ENCODE data around the gene MAPKBP1.

Gene MAPKBP1

GRCh38 chr15:41788262-41788661, 14.0 kb downstream of the MAPKBP1 start:
- no peak for DNase-seq (ENCODE audit: low read depth)

GRCh38 chr15:41789236-41789635, 15.0 kb downstream of the MAPKBP1 start:
- DNase-seq (ENCODE audit: low read depth) = no peak

GRCh38 chr15:41789662-41790061, 15.4 kb downstream of the MAPKBP1 start:
- no peak for DNase-seq (ENCODE audit: low read depth)

- DNase-seq (ENCODE audit: low read depth) = no peak
Measured at GRCh38 chr15:41790169-41790568, 15.9 kb downstream of the MAPKBP1 start.

GRCh38 chr15:41790756-41791546, 16.7 kb downstream of the MAPKBP1 start:
- no peak for DNase-seq (ENCODE audit: low read depth)

- DNase-seq (ENCODE audit: low read depth) = no peak
Measured at GRCh38 chr15:41791547-41791937, 17.3 kb downstream of the MAPKBP1 start.

- DNase-seq (ENCODE audit: low read depth) = no peak
Measured at GRCh38 chr15:41792000-41792637, 17.8 kb downstream of the MAPKBP1 start.

GRCh38 chr15:41794081-41794480, 19.8 kb downstream of the MAPKBP1 start:
- no peak for DNase-seq (ENCODE audit: low read depth)

GRCh38 chr15:41795996-41796856, 21.9 kb downstream of the MAPKBP1 start:
- no peak for DNase-seq (ENCODE audit: low read depth)

GRCh38 chr15:41797201-41797944, 23.1 kb downstream of the MAPKBP1 start:
- DNase-seq (ENCODE audit: low read depth) = no peak

GRCh38 chr15:41798607-41799487, 24.6 kb downstream of the MAPKBP1 start:
- no peak for DNase-seq (ENCODE audit: low read depth)

GRCh38 chr15:41799488-41799805, 25.2 kb downstream of the MAPKBP1 start:
- DNase-seq (ENCODE audit: low read depth) = no peak

- no peak for DNase-seq (ENCODE audit: low read depth)
Measured at GRCh38 chr15:41801185-41801584, 26.9 kb downstream of the MAPKBP1 start.

GRCh38 chr15:41801850-41802455, 27.7 kb downstream of the MAPKBP1 start:
- DNase-seq (ENCODE audit: low read depth) = no peak

GRCh38 chr15:41804361-41804760, 30.1 kb downstream of the MAPKBP1 start:
- no peak for DNase-seq (ENCODE audit: low read depth)

GRCh38 chr15:41804916-41805666, 30.8 kb downstream of the MAPKBP1 start:
- DNase-seq (ENCODE audit: low read depth) = no peak

GRCh38 chr15:41805711-41806110, 31.4 kb downstream of the MAPKBP1 start:
- DNase-seq (ENCODE audit: low read depth) = no peak

- DNase-seq (ENCODE audit: low read depth) = no peak
Measured at GRCh38 chr15:41806291-41807181, 32.3 kb downstream of the MAPKBP1 start.

GRCh38 chr15:41809121-41809520, 34.8 kb downstream of the MAPKBP1 start:
- DNase-seq (ENCODE audit: low read depth) = no peak

All from stimulated activated CD8-positive, alpha-beta memory T cell treated with anti-CD3 and anti-CD28 coated beads, Interleukin-12 subunit alpha, Interleukin-12 subunit beta, amount 100 ng/mL, for 4 hours (primary cell).